HepG2 (cell line): ENCODE data around the gene SGMS1. TPM values are rescaled to one million over a fixed set of nuclear protein-coding genes. Genes with fewer than 3 reads are reported as not detected.

ENCODE experiments used
- ATAD3A ChIP-seq: sonication (generic); formaldehyde crosslinking; IDR thresholded peaks from 2 replicates; pipeline ENCODE4 v1.4.0; 2020; ENCODE audit warnings: missing genetic modification reagents
- ATF1 ChIP-seq: IDR thresholded peaks from 2 replicates; pipeline ENCODE4 v1.6.1; 2016; ENCODE audit warnings: mild to moderate bottlenecking, control low read depth
- ATRX ChIP-seq: sonication (generic); formaldehyde crosslinking; IDR thresholded peaks from 2 replicates; pipeline ENCODE4 v1.4.0; 2020; ENCODE audit warnings: missing genetic modification reagents, borderline replicate concordance
- FOXK1 ChIP-seq: sonication (generic); formaldehyde crosslinking; IDR thresholded peaks from 2 replicates; pipeline ENCODE4 v1.4.0; 2020; ENCODE audit warnings: low read depth, missing genetic modification reagents, borderline replicate concordance
- FOXP1 ChIP-seq, 2 experiments: fragments of 450-650 bp in 1 of 2; IDR thresholded peaks; 2 replicates each; pipeline ENCODE4 v1.6.1; 2017 to 2018; ENCODE audit warnings: antibody characterized with exemption in 1 of 2
- GMEB2 ChIP-seq: IDR thresholded peaks from 2 replicates; pipeline ENCODE4 v1.6.1; 2016; ENCODE audit warnings: missing biosample characterization, missing genetic modification reagents, low read depth
- HCFC1 ChIP-seq: fragments of 150-350 bp; IDR thresholded peaks from 2 replicates; pipeline ENCODE4 v1.6.1; 2014; ENCODE audit warnings: low read depth, low read length
- HDAC1 ChIP-seq: sonication (generic); formaldehyde crosslinking; IDR thresholded peaks from 2 replicates; pipeline ENCODE4 v1.5.1; 2020; ENCODE audit warnings: mild to moderate bottlenecking, missing genetic modification reagents
- HOMEZ ChIP-seq: IDR thresholded peaks from 2 replicates; pipeline ENCODE4 v1.6.1; 2016; ENCODE audit warnings: low read depth
- MIER2 ChIP-seq: IDR thresholded peaks from 2 replicates; pipeline ENCODE4 v1.6.1; 2016; ENCODE audit warnings: missing biosample characterization, missing genetic modification reagents
- NCOR1 ChIP-seq: fragments of 200-600 bp; sonication (generic); IDR thresholded peaks from 2 replicates; pipeline ENCODE4 v1.7.0; 2017; ENCODE audit warnings: antibody characterized with exemption, low read length, borderline replicate concordance
- NR1H2 ChIP-seq: sonication (generic); formaldehyde crosslinking; IDR thresholded peaks from 2 replicates; pipeline ENCODE4 v1.8.1; 2022; ENCODE audit warnings: low read depth, missing genetic modification reagents, borderline replicate concordance
- NR2F2 ChIP-seq: IDR thresholded peaks from 2 replicates; pipeline ENCODE4 v1.6.1; 2012; ENCODE audit warnings: low read depth, inconsistent platforms, borderline replicate concordance
- POGZ ChIP-seq: sonication (generic); formaldehyde crosslinking; IDR thresholded peaks from 2 replicates; pipeline ENCODE4 v1.4.0; 2020; ENCODE audit warnings: mild to moderate bottlenecking, missing genetic modification reagents
- SKI ChIP-seq: fragments of 450-650 bp; IDR thresholded peaks from one replicate; pipeline ENCODE4 v1.6.1; 2018; ENCODE audit warnings: mild to moderate bottlenecking; ENCODE audit not compliant: partially characterized antibody
- SMC3 ChIP-seq: IDR thresholded peaks from 2 replicates; pipeline ENCODE4 v1.6.1; 2011; ENCODE audit warnings: low read length, improper control_type of control experiment
- SRSF1 ChIP-seq: fragments of 200-400 bp; formaldehyde crosslinking; optimal IDR thresholded peaks from 2 replicates; pipeline ENCODE3; 2017; ENCODE audit warnings: mild to moderate bottlenecking, low read depth, low read length, moderate library complexity
- SSRP1 ChIP-seq: IDR thresholded peaks from 2 replicates; pipeline ENCODE4 v1.6.1; 2016; ENCODE audit warnings: control low read depth
- STAT6 ChIP-seq: sonication (generic); formaldehyde crosslinking; IDR thresholded peaks from 2 replicates; pipeline ENCODE4 v1.4.0; 2020; ENCODE audit warnings: missing genetic modification reagents, mild to moderate bottlenecking, borderline replicate concordance
- TEAD2 ChIP-seq: sonication (generic); formaldehyde crosslinking; IDR thresholded peaks from 2 replicates; pipeline ENCODE4 v1.9.0; 2021; ENCODE audit warnings: missing genetic modification reagents
- U2AF2 ChIP-seq: fragments of 200-400 bp; formaldehyde crosslinking; IDR thresholded peaks from 2 replicates; pipeline ENCODE4 v1.6.1; 2017; ENCODE audit warnings: low read depth, mild to moderate bottlenecking, low read length
- ZNF678 ChIP-seq: sonication (generic); formaldehyde crosslinking; IDR thresholded peaks from 2 replicates; pipeline ENCODE4 v1.4.0; 2020; ENCODE audit warnings: mild to moderate bottlenecking, missing genetic modification reagents
- ZNF816 ChIP-seq: sonication (generic); formaldehyde crosslinking; IDR thresholded peaks from 2 replicates; pipeline ENCODE4 v1.8.0; 2022; ENCODE audit warnings: missing genetic modification reagents, mild to moderate bottlenecking, borderline replicate concordance
- polyA plus RNA-seq, 8 experiments: library from polyadenylated mRNA; depleted of rRNA in 3 of 8; stranded (reverse) in 7 of 8; unstranded in 1 of 8; fragments of >200 nt; fragmentation: Illumina TruSeq in 4 of 8; extraction: Trizol in 4 of 8; gene quantifications; 2 replicates each; pipeline versions ENCODE4 v1.2.1 to v1.2.3, GENCODE V29; 2011 to 2016; ENCODE audit warnings: low read depth in 4 of 8, missing spikeins in 1 of 8, mixed read lengths in 1 of 8; ENCODE audit not compliant: insufficient read depth in 1 of 8
- total RNA-seq, 5 experiments: library from RNA; depleted of rRNA; stranded (reverse); fragments of >200 nt; fragmentation: Illumina TruSeq; extraction: Trizol; gene quantifications; 2 replicates each; pipeline ENCODE4 v1.2.3, GENCODE V29; 2016; ENCODE audit warnings: low read depth in 1 of 5
- TF ChIP-seq, protein P1 (sequence below): IDR thresholded peaks from 2 replicates; pipeline ENCODE4 v1.6.1; 2016
- TF ChIP-seq, protein P2 (sequence below): IDR thresholded peaks from 2 replicates; pipeline ENCODE4 v1.6.1; 2018; ENCODE audit warnings: missing genetic modification reagents

The SGMS1 gene
- total and polyA plus RNA-seq, 2 of the 13 experiments (the other 11 are each of a cell fraction or from before 2014, with no cell fraction given) = 6.5 to 15.1 TPM

GRCh38 chr10:50395271-50395670 lies 228.5 kb downstream of the SGMS1 start (continued):
- TF ChIP-seq STAT6 (CRISPR knock-in tag) (no peak), SRSF1 (no peak), ZNF816 (CRISPR knock-in tag) (peak; percentile 48; the same call in 1 of the 2 replicates), NCOR1 (peak; percentile 68; the same call in 1 of the 2 replicates), MIER2 (no peak), FOXK1 (peak; percentile 88; the same call in 1 of the 2 replicates), HDAC1 (CRISPR knock-in tag) (peak; percentile 60), NR1H2 (CRISPR knock-in tag) (no peak), SKI (peak; percentile 80), POGZ (CRISPR knock-in tag) (peak; percentile 51; the same call in 1 of the 2 replicates), NR2F2 (no peak), SSRP1 (CRISPR knock-in tag) (0 out of 2 replicates have a peak, but pooled peaks have one; percentile 32), ZNF678 (CRISPR knock-in tag) (no peak), SMC3 (peak; percentile 12; the same call in 1 of the 2 replicates), HOMEZ (peak; percentile 74; the same call in 1 of the 2 replicates), HCFC1 (no peak), ATF1 (CRISPR knock-in tag) (peak; percentile 38; the same call in 1 of the 2 replicates), ATRX (no peak), GMEB2 (CRISPR knock-in tag) (no peak), TEAD2 (CRISPR knock-in tag) (no peak), U2AF2 (no peak), ATAD3A (CRISPR knock-in tag) (no peak), FOXP1 (IDR thresholded peaks at IDR 0.05) (no peak), FOXP1 (CRISPR knock-in tag; IDR thresholded peaks at IDR 0.05) (peak; percentile 83)
- TF ChIP-seq, protein P1, sequence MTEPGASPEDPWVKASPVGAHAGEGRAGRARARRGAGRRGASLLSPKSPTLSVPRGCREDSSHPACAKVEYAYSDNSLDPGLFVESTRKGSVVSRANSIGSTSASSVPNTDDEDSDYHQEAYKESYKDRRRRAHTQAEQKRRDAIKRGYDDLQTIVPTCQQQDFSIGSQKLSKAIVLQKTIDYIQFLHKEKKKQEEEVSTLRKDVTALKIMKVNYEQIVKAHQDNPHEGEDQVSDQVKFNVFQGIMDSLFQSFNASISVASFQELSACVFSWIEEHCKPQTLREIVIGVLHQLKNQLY (CRISPR knock-in tag) = no peak
- TF ChIP-seq, protein P2, sequence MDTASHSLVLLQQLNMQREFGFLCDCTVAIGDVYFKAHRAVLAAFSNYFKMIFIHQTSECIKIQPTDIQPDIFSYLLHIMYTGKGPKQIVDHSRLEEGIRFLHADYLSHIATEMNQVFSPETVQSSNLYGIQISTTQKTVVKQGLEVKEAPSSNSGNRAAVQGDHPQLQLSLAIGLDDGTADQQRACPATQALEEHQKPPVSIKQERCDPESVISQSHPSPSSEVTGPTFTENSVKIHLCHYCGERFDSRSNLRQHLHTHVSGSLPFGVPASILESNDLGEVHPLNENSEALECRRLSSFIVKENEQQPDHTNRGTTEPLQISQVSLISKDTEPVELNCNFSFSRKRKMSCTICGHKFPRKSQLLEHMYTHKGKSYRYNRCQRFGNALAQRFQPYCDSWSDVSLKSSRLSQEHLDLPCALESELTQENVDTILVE (CRISPR knock-in tag) = peak; percentile 51; the same call in 1 of the 2 replicates
